Activated T-cell treated with anti-CD3 and anti-CD28 coated beads for 48 hours (primary cell): ENCODE measurements around the gene PADI3.
A peak's percentile ranks its signal among the peaks of the same experiment; 100 is the strongest.

ENCODE experiments used
- DNase-seq: peaks from one replicate; pipeline ENCODE4 v3.0.0-alpha.2; 2020; ENCODE audit warnings: low read depth

PADI3 gene

GRCh38 chr1:17248781-17249180 lies at the start of gene PADI3:
Gene PADI3 (plus strand): TSS chr1:17249098. CDS start chr1:17249138, 40 bp downstream.
- no peak for DNase-seq

DNA sequence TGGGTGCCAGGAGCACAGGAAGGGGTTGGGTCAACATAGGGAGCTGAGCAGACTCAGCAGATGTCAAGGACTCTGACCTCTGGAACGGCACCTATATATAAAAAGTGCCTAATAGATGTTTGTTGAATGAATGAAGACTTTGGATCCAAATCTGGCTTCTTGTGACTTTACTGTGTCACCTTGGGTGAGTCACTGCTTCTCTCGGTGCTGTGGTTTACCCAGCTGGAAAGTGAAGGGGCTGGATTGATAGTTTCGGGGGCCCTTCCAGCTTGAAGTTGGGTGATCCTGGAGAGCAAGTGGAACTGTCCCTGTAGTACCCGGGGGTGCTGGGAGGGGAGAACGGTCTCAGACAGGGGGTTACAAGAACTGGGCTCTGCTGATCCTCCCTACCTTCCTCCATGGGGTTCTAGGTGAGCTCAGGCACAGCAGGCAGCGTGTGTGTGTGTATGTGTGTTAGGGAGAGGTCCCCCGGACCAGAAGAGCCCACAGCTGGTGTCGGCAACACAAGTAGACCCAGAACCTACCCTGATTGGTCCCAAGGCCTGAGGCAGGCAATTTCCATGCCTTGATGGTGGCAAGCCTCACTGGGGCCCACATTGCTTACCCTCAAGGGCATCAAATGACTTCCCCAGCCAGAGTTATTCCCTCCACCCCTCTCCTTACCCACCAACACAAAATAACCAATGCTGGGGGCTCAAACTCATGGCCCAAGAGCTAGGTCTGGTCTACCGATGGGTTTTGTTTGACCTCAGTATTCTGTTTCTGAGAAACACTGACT lies 49.4 kb upstream of the PADI3 start:
- no peak for DNase-seq

DNA sequence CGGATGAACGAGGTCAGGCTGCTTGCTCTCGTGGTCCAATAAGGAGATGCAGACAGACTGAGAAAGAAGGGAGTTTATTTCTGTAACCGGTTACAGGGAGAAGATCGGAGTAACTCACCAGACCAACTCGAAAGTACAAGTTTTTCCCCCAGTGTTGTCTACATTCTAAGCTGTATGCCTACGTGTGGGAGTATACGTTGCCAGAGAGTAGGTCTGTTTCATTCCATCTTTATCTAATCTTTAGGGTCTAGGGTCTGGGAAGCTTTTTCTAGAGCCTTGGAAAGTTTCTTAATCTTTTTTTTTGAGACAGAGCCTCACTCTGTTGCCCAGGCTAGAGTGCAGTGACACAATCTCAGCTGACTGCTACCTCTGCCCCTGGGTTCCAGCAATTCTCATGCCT lies 48.7 kb upstream of the PADI3 start:
- no peak for DNase-seq

DNA sequence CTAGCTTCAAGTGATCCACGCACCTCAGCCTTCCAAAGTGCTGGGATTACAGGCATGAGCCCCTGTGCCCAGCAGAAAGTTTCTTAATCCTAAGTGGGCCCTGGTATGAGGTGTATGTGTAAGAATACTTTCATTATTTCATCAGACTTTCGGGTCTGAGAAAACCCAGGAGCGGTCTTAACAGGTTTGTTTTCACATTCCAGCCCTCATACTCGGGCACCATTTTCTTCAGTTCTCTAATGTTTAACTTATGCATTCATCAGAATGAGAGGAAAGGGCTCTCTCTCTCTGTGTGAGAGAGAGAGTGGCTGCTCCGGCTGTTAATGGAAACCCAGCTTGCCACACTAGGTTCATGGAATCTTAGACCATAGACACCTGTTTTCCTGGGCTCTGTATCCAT lies 48.1 kb upstream of the PADI3 start:
- DNase-seq: no peak

GRCh38 chr1:17201201-17202021 lies 47.5 kb upstream of the PADI3 start:
- no peak for DNase-seq

- no peak for DNase-seq
Measured at GRCh38 chr1:17204546-17205440, 44.1 kb upstream of the PADI3 start, which contains the start of gene PADI1. Gene PADI1 (plus strand): TSS chr1:17205128. CDS start chr1:17205218, 90 bp downstream.

- DNase-seq: no peak
Measured at GRCh38 chr1:17205652-17206051, 43.2 kb upstream of the PADI3 start.

- no peak for DNase-seq
Measured at GRCh38 chr1:17206196-17206595, 42.7 kb upstream of the PADI3 start.

DNA sequence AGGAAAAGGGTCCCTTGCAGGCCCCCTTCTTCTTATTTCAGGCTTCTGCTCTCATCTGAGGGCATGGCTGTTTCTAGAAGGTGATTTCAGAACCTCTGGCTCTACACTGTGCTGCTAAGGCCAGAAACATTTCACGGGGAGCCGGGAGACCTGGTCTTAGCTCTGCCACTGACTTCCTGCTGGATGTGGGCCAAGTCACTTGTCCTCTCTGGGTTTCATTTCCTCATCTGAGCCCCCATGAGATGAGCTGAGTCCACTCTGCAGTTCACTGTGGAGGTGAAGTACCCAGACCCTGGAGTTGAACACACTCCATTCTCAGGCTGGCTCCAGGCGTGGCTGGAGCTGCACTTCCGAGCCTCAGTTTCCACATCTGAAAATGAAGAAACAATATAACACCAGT lies 41.9 kb upstream of the PADI3 start:
- no peak for DNase-seq

DNA sequence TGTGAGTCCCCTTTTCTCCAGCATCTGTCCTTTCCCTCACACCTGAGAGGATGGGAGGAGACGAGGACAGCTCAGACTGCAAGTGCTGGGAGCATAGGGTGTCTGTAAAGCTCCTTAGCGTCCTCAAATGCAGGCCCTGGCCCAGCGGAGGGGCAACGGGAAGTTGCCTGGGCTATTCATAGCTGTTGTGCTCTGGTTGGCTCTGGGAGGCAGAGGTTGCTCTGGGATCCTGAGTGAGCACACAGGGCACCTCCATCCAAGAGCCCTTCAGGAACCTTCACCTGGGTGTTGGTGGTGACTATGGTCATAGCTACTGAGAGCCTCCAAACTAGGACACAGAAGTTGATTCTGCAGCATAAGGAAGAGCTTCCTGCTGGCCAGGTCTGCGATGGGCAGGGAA lies 41.4 kb upstream of the PADI3 start:
- DNase-seq: no peak

DNA sequence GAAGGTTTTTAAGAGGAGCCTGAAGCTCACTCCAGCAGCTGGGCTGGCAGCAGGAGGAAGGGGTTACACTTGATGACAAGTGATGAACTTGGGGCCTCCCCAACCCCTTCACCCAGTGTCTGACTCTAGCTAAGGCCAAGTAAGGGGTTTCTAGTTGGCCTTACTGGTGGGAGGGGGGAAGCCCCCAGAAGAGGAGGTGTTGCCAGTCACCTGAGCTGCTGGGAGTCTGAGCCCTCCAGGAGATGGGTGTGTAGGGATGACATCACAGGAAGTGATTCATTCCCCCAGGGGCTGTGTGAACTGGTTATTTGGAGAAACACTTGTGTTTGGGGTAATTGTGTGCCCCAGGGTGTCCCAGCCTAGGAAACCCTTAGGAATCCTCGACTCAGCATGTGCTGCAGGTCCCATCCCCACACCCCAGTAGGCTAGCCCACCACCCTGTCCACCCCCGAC lies 40.9 kb upstream of the PADI3 start:
- peak; percentile 51 for DNase-seq

DNA sequence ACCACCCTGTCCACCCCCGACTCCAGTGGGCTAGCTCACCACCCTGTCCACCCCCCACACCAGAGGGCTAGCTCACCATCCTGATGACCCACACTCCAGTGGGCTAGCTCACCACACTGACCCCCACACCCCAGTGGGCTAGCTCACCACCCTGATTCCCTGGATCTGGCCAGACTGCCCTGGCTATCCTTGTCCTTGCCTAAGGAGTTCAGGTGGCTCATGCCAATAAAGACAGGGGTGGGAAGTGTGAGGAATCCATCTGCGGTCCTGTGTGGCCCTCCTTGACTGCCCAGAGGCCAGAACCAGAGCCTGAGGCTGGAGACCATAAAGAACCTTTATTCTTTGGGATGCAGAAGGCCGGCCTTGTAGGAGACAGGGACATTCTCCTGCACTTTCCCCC lies 40.4 kb upstream of the PADI3 start:
- DNase-seq: no peak

- no peak for DNase-seq
Measured at GRCh38 chr1:17209430-17209829, 39.5 kb upstream of the PADI3 start.

GRCh38 chr1:17210176-17210575 lies 38.7 kb upstream of the PADI3 start:
- no peak for DNase-seq

- DNase-seq: no peak
Measured at GRCh38 chr1:17211377-17211776, 37.5 kb upstream of the PADI3 start.

GRCh38 chr1:17212009-17212408 lies 36.9 kb upstream of the PADI3 start:
- DNase-seq: no peak

GRCh38 chr1:17212487-17213121 lies 36.3 kb upstream of the PADI3 start:
- peak; percentile 46 for DNase-seq

- DNase-seq: no peak
Measured at GRCh38 chr1:17213148-17213781, 35.6 kb upstream of the PADI3 start.

DNA sequence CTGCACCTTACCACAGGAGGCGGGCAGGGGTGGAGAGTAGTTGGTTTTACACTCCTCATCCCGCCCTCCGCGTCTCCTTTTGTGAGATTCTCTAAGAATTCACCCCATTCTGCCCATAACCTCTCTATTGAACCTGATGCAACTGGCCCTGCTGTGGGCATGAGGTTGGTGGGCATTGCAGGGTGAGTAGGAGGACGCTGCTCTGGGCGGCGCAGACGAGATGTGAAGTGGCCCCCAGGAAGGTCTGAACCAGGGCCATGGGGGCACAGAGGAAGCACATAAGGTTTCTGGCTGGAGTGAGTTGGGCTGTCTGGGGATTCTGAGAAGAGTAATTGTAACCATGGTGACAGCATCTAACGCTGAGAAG lies 35.1 kb upstream of the PADI3 start:
- DNase-seq: no peak

- DNase-seq: no peak
Measured at GRCh38 chr1:17214876-17215544, 33.9 kb upstream of the PADI3 start.

DNA sequence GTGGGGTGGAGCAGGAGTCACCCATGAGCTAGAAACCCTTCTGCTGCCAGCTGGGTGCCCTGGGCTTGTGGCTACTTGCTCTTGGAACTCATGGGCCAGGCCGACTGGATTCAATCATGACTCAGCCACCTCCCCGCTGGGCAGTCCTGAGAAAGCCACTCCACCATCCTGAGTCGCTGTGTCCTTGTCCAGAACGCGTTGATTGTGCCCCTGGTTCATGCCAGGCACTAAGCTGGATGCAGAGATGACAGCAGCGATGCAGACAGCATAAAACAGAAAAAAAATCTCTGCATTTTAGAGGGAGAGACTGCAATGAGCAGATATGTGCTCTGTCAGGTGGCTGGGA lies 33.4 kb upstream of the PADI3 start:
- DNase-seq: no peak
